Liver (tissue), 9 donors: Measurements from ENCODE around the gene IFNG. TPM values are rescaled to one million over a fixed set of nuclear protein-coding genes. Genes with fewer than 3 reads are reported as not detected.

Source experiments
- DNase-seq: peaks from one replicate; pipeline ENCODE4 v3.0.0-alpha.2; 2017; ENCODE audit warnings: low spot score
- H3K27ac ChIP-seq, 2 donors: one replicate each; pipeline ENCODE4 v1.7.0; 2013; ENCODE audit warnings: inconsistent platforms in 2 of 2, low read length in 2 of 2, control low read depth in 1 of 2, low read depth in 1 of 2, mild to moderate bottlenecking in 1 of 2
- H3K27me3 ChIP-seq, 4 donors: one replicate each; pipeline versions ENCODE4 v1.6.1 to v1.7.0; 2013; ENCODE audit warnings: low read length in 3 of 4, inconsistent platforms in 1 of 4, mild to moderate bottlenecking in 1 of 4, moderate library complexity in 1 of 4; ENCODE audit not compliant: control insufficient read depth in 4 of 4, insufficient read depth in 4 of 4
- H3K36me3 ChIP-seq, 4 donors: one replicate each; pipeline versions ENCODE4 v1.6.1 to v1.7.0; 2013; ENCODE audit warnings: low read length in 3 of 4, mild to moderate bottlenecking in 3 of 4, low read depth in 1 of 4, moderate library complexity in 1 of 4; ENCODE audit not compliant: control insufficient read depth in 4 of 4, insufficient read depth in 3 of 4
- H3K4me1 ChIP-seq, 4 donors: one replicate each; pipeline versions ENCODE4 v1.6.1 to v1.7.0; 2013; ENCODE audit warnings: low read length in 3 of 4, mild to moderate bottlenecking in 3 of 4, moderate library complexity in 1 of 4; ENCODE audit not compliant: control insufficient read depth in 4 of 4, insufficient read depth in 4 of 4
- H3K4me3 ChIP-seq, 3 donors: one replicate each; pipeline versions ENCODE4 v1.6.1 to v1.7.0; 2013; ENCODE audit warnings: low read length in 3 of 3, control low read depth in 1 of 3, low read depth in 1 of 3, mild to moderate bottlenecking in 1 of 3
- H3K9ac ChIP-seq, 2 donors: one replicate each; pipeline ENCODE4 v1.7.0; 2013; ENCODE audit warnings: low read length in 2 of 2, mild to moderate bottlenecking in 2 of 2, moderate library complexity in 2 of 2, control low read depth in 1 of 2, low read depth in 1 of 2
- H3K9me3 ChIP-seq, 4 donors: one replicate each; pipeline versions ENCODE4 v1.6.1 to v1.7.0; 2013; ENCODE audit warnings: low read length in 3 of 4; ENCODE audit not compliant: control insufficient read depth in 4 of 4
- ATF3 ChIP-seq: IDR thresholded peaks from 2 replicates; pipeline ENCODE4 v1.6.1; 2016; ENCODE audit warnings: antibody characterized with exemption
- CTCF ChIP-seq: fragments of 150-350 bp; IDR thresholded peaks from 2 replicates; pipeline ENCODE4 v1.5.1; 2017; ENCODE audit warnings: improper control_type of control experiment, low read depth, low read length; ENCODE audit not compliant: missing input control
- EGR1 ChIP-seq, 2 donors: IDR thresholded peaks; 2 replicates each; pipeline ENCODE4 v1.6.1; 2016 to 2018; ENCODE audit warnings: antibody characterized with exemption in 2 of 2, low read depth in 2 of 2
- FOXA1 ChIP-seq: IDR thresholded peaks from 2 replicates; pipeline ENCODE4 v1.6.1; 2016; ENCODE audit warnings: antibody characterized with exemption
- HNF4G ChIP-seq: IDR thresholded peaks from 2 replicates; pipeline ENCODE4 v1.6.1; 2016; ENCODE audit warnings: antibody characterized with exemption
- JUND ChIP-seq, 2 donors: IDR thresholded peaks; 2 replicates each; pipeline ENCODE4 v1.6.1; 2016; ENCODE audit warnings: antibody characterized with exemption in 2 of 2
- MAX ChIP-seq: IDR thresholded peaks from 2 replicates; pipeline ENCODE4 v1.6.1; 2016; ENCODE audit warnings: antibody characterized with exemption
- NR2F2 ChIP-seq: IDR thresholded peaks from 2 replicates; pipeline ENCODE4 v1.6.1; 2016; ENCODE audit warnings: antibody characterized with exemption
- REST ChIP-seq: IDR thresholded peaks from 2 replicates; pipeline ENCODE4 v1.6.1; 2016; ENCODE audit warnings: antibody characterized with exemption, mild to moderate bottlenecking
- RXRA ChIP-seq, 2 donors: IDR thresholded peaks; 2 replicates each; pipeline ENCODE4 v1.6.1; 2017 to 2018; ENCODE audit warnings: antibody characterized with exemption in 2 of 2, mild to moderate bottlenecking in 1 of 2
- SP1 ChIP-seq: IDR thresholded peaks from 2 replicates; pipeline ENCODE4 v1.6.1; 2018; ENCODE audit warnings: antibody characterized with exemption, mild to moderate bottlenecking
- TAF1 ChIP-seq: conservative IDR thresholded peaks from 2 replicates; pipeline ENCODE4 v1.6.1; 2016; ENCODE audit warnings: antibody characterized with exemption, mild to moderate bottlenecking
- ZBTB33 ChIP-seq: IDR thresholded peaks from 2 replicates; pipeline ENCODE4 v1.6.1; 2016; ENCODE audit warnings: antibody characterized with exemption
- WGBS: extraction: QIAGEN DNeasy Blood & Tissue Kit; methylation state at CpG from one replicate; pipeline ENCODE4 v1.1.7; 2013; 5-methylcytosine and 5-hydroxymethylcytosine counted together
- polyA plus RNA-seq, 2 donors: library from polyadenylated mRNA; stranded (reverse) in 1 of 2; unstranded in 1 of 2; fragments of 200-250 nt in 1 of 2; fragments of >200 nt in 1 of 2; fragmentation: Nextera tagmentation in 1 of 2; extraction: Ambion mirVana in 1 of 2; gene quantifications; one replicate each; pipeline versions ENCODE4 v1.2.1 to v1.2.3, GENCODE V29; 2013 to 2015
- total RNA-seq, 2 donors: library from RNA; depleted of rRNA; stranded (reverse); fragments of >200 nt; gene quantifications; one replicate each; pipeline ENCODE4 v1.2.3, GENCODE V29; 2014
- donor health status: healthy.
- donor health status: healthy.
- donor health status: healthy.
- donor health status: healthy.
- donor health status: healthy.

Gene IFNG
- total and polyA plus RNA-seq, 4 donors: 0.08 TPM; not detected in 3

- no peak for TF ChIP-seq FOXA1
- no peak for TF ChIP-seq TAF1
- no peaks in the 10 kb centered on the region for H3K4me1 ChIP-seq
- 64% methylated on average over 1 of the region's 1 CpG for WGBS
- no peaks in the 10 kb centered on the region for H3K9me3 ChIP-seq
- no peaks in the 10 kb centered on the region for H3K36me3 ChIP-seq
- peaks cover 0 to 4% (median 0%) of the 10 kb centered on the region in 4 donors for H3K27me3 ChIP-seq
- H3K27ac ChIP-seq: no peak overlapping the region
- no peak overlapping the region for H3K4me3 ChIP-seq
- no peak overlapping the region for H3K9ac ChIP-seq
- no peak for DNase-seq
Measured at GRCh38 chr12:68154779-68155178, 4.8 kb downstream of the IFNG start.

- no peaks in the 10 kb centered on the region for H3K36me3 ChIP-seq
- no peaks in the 10 kb centered on the region for H3K4me1 ChIP-seq
- WGBS: 63% methylated on average over 7 of the region's 7 CpGs
- DNase-seq: no peak
- H3K27me3 ChIP-seq: peaks cover 0 to 4% (median 0%) of the 10 kb centered on the region in 4 donors
- no peak overlapping the region for H3K9ac ChIP-seq
- no peaks in the 10 kb centered on the region for H3K9me3 ChIP-seq
- TF ChIP-seq MAX (no peak), ATF3 (no peak), REST (no peak), HNF4G (no peak), NR2F2 (no peak), JUND (IDR thresholded peaks at IDR 0.05) (no peak), EGR1 (IDR thresholded peaks at IDR 0.05; ENCODE audit: low read depth in 2 of 2) (no peak), CTCF (no peak), FOXA1 (no peak), SP1 (no peak), ZBTB33 (no peak), RXRA (IDR thresholded peaks at IDR 0.05) (no peak)
- H3K27ac ChIP-seq: no peak overlapping the region
- no peak overlapping the region for H3K4me3 ChIP-seq
Measured at GRCh38 chr12:68148261-68148951, 11.1 kb downstream of the IFNG start.
